Upper lobe of right lung (tissue), 1 donor: ENCODE measurements around the gene CASD1. TPM values are rescaled to one million over a fixed set of nuclear protein-coding genes. Genes with fewer than 3 reads are reported as not detected.
A peak's percentile ranks its signal among the peaks of the same experiment; 100 is the strongest.

Experiments
- ATAC-seq: fragments of 200-7000 bp; cut with Tn5 transposase; one replicate; pipeline ENCODE4 v1.9.1; 2020; ENCODE audit warnings: mild to moderate bottlenecking, moderate library complexity
- DNase-seq: peaks from one replicate; pipeline ENCODE4 v3.0.0-alpha.2; 2020
- H3K27ac ChIP-seq: fragments of 200-600 bp; one replicate; pipeline ENCODE4 v1.8.0; 2022
- H3K27me3 ChIP-seq: fragments of 200-600 bp; one replicate; pipeline ENCODE4 v1.8.0; 2022; ENCODE audit warnings: mild to moderate bottlenecking
- H3K36me3 ChIP-seq: fragments of 200-600 bp; one replicate; pipeline ENCODE4 v1.8.0; 2022
- H3K4me1 ChIP-seq: fragments of 200-600 bp; one replicate; pipeline ENCODE4 v1.8.0; 2022
- H3K4me3 ChIP-seq: fragments of 200-600 bp; one replicate; pipeline ENCODE4 v1.8.0; 2022; ENCODE audit warnings: mild to moderate bottlenecking
- H3K9me3 ChIP-seq: fragments of 200-600 bp; one replicate; pipeline ENCODE4 v1.8.0; 2022
- CTCF ChIP-seq: fragments of 200-600 bp; IDR thresholded peaks from one replicate; pipeline ENCODE4 v1.8.0; 2022; ENCODE audit warnings: antibody characterized with exemption
- intact Hi-C: fragments of 100-400 bp; cut with DNase I; formaldehyde crosslinking; loops from one replicate; pipeline ENCODE4 v1.11.0; 2022
- total RNA-seq: library from RNA; stranded (reverse); fragmentation: NEBNext Ultra II Directional; extraction: Animal tissue kit (Norgen Biotek cat#: 25700); gene quantifications from one replicate; pipeline ENCODE4 v1.2.1, GENCODE V29; 2021
- donor health status: DM: no; HTN: yes; CAD: no; lungs with severe emphysema.

The CASD1 gene
- total RNA-seq, 1 donor from 2014 or later: 31.0 TPM

- Histone ChIP-seq H3K9me3 (no peaks in the 10 kb centered on the region), H3K27ac (no peak overlapping the region), H3K4me1 (peaks cover 10% of the 10 kb centered on the region), H3K27me3 (no peaks in the 10 kb centered on the region), H3K4me3 (no peak overlapping the region), H3K36me3 (no peaks in the 10 kb centered on the region)
- ATAC-seq (no peak), DNase-seq (no peak)
- TF ChIP-seq CTCF: no peak
- intact Hi-C loops: no loop called here
Observed at GRCh38 chr7:94507962-94508361, 1.6 kb upstream of the CASD1 start.

GRCh38 chr7:94509887-94510581 lies 425 bp downstream of the CASD1 start:
- intact Hi-C loops: no loop called here
- peak; percentile 91 for ATAC-seq
- H3K4me1 ChIP-seq: peaks cover 30% of the 10 kb centered on the region
- DNase-seq: peak; percentile 91
- H3K27me3 ChIP-seq: no peaks in the 10 kb centered on the region
- H3K27ac ChIP-seq: peak overlapping the region; percentile 95
- H3K9me3 ChIP-seq: no peaks in the 10 kb centered on the region
- peak; percentile 23 for TF ChIP-seq CTCF
- H3K36me3 ChIP-seq: no peaks in the 10 kb centered on the region
- H3K4me3 ChIP-seq: peak overlapping the region; percentile 88

GRCh38 chr7:94510582-94511496 lies 1.2 kb downstream of the CASD1 start:
- Histone ChIP-seq H3K27me3 (no peaks in the 10 kb centered on the region), H3K9me3 (no peaks in the 10 kb centered on the region), H3K4me1 (peaks cover 33% of the 10 kb centered on the region), H3K4me3 (peak overlapping the region; percentile 88), H3K36me3 (no peaks in the 10 kb centered on the region), H3K27ac (peak overlapping the region; percentile 95)
- intact Hi-C loops: no loop called here
- DNase-seq (peak; percentile 73), ATAC-seq (peak; percentile 33)
- no peak for TF ChIP-seq CTCF

- Histone ChIP-seq H3K9me3 (no peaks in the 10 kb centered on the region), H3K27me3 (no peaks in the 10 kb centered on the region), H3K4me1 (peaks cover 33% of the 10 kb centered on the region), H3K36me3 (no peaks in the 10 kb centered on the region), H3K4me3 (no peak overlapping the region), H3K27ac (no peak overlapping the region)
- intact Hi-C loops: no loop called here
- TF ChIP-seq CTCF: no peak
- DNase-seq (no peak), ATAC-seq (peak; percentile 14)
Observed at GRCh38 chr7:94511718-94512117, 2.1 kb downstream of the CASD1 start.

GRCh38 chr7:94512735-94513564 lies 3.3 kb downstream of the CASD1 start:
- no peak for DNase-seq
- peaks cover 4% of the 10 kb centered on the region for H3K36me3 ChIP-seq

More at GRCh38 chr7:94512735-94513564, 3.3 kb downstream of the CASD1 start:
- intact Hi-C loops: no loop called here
- Histone ChIP-seq H3K4me3 (no peak overlapping the region), H3K4me1 (peaks cover 33% of the 10 kb centered on the region), H3K27me3 (no peaks in the 10 kb centered on the region), H3K9me3 (no peaks in the 10 kb centered on the region), H3K27ac (no peak overlapping the region)
- no peak for ATAC-seq
- TF ChIP-seq CTCF: no peak
